ENCODE results near the gene ATP2B3. TPM values are rescaled to one million over a fixed set of nuclear protein-coding genes. Genes with fewer than 3 reads are reported as not detected.
A peak's percentile ranks its signal among the peaks of the same experiment; 100 is the strongest.

The ATP2B3 gene
- total RNA-seq, 2 experiments from 2014 or later: 0.05 TPM; not detected in 1

GRCh38 chrX:153614818-153615217, 97.4 kb downstream of the ATP2B3 start:
- Mint-ChIP-seq H3K9me3 (no peaks in the 10 kb centered on the region), H3K27me3 (peaks cover 15% of the 10 kb centered on the region), H3K36me3 (ENCODE audit: low read depth) (no peaks in the 10 kb centered on the region), H3K27ac (peak overlapping the region; percentile 46), H3K4me1 (peaks cover 8% of the 10 kb centered on the region), H3K4me3 (no peak overlapping the region)
- CTCF ChIA-PET: no interaction called here
- POLR2A ChIA-PET: no interaction called here
- no peak for DNase-seq

DNA sequence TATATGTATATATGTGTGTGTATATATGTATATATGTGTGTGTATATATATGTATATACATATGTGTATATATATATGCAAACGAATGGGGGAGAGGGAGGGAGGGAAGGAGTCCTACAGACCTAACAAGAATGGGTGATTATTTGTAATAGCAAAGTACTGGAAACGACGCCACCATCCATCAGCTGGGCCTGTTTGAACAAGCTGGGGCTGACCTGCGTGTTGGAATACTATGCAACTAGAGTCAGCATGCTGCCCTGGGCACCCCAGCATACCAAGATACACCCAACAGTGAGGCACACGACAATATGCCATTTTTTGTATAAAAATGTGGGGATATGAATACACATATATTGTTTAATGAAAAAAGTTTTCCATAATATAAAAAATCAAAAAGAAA, 103.1 kb downstream of the ATP2B3 start:
- Mint-ChIP-seq H3K27ac (no peak overlapping the region), H3K27me3 (peaks cover 12% of the 10 kb centered on the region), H3K4me3 (no peak overlapping the region), H3K9me3 (no peaks in the 10 kb centered on the region), H3K4me1 (no peaks in the 10 kb centered on the region), H3K36me3 (ENCODE audit: low read depth) (no peaks in the 10 kb centered on the region)
- ChIA-PET POLR2A (no interaction called here), CTCF (no interaction called here)
- no peak for DNase-seq

DNA sequence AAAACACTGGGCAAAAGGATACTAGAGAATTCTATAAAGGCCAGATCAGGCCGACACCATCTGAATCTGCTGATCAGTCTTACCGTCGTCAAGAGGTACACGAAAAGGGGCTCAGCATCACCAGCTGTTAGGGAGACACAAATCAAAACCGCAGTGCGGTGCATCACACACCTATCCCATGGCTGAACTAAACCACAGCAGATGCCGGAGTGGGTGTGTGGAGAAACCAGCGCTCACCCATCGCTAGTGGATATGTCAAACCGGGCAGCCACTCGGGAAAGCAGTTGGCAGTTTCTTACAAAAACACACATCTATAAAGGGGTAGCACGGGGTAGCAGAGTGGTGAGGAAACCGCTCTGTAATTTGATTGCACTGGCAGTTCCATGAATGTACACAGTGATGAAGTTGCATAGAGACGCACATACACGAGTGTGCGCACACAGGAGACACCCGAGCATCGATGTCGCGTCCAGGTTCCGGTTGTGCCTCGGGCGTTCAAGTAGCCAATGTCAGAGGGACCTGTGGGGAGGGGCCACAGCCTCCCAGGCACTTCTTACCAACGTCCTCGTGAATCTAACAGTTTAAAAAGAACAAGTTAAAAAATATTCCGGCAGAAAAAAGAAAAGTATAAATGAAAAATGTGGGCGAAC, 104.6 kb downstream of the ATP2B3 start:
- ChIA-PET CTCF (no interaction called here), POLR2A (no interaction called here)
- Mint-ChIP-seq H3K27ac (no peak overlapping the region), H3K27me3 (peaks cover 8% of the 10 kb centered on the region), H3K4me3 (no peak overlapping the region), H3K4me1 (no peaks in the 10 kb centered on the region), H3K9me3 (no peaks in the 10 kb centered on the region), H3K36me3 (ENCODE audit: low read depth) (no peaks in the 10 kb centered on the region)
- DNase-seq: no peak

- Mint-ChIP-seq H3K4me1 (no peaks in the 10 kb centered on the region), H3K27me3 (peaks cover 3% of the 10 kb centered on the region), H3K36me3 (ENCODE audit: low read depth) (no peaks in the 10 kb centered on the region), H3K9me3 (no peaks in the 10 kb centered on the region), H3K27ac (no peak overlapping the region), H3K4me3 (no peak overlapping the region)
- no peak for DNase-seq
- ChIA-PET POLR2A (no interaction called here), CTCF (interaction anchor here (0.6 kb wide), 1 partner anchor 326 kb away, joined by 3 read pairs; no protein-coding TSS in a partner anchor)
Observed at GRCh38 chrX:153622661-153623309, 105.3 kb downstream of the ATP2B3 start.

- ChIA-PET POLR2A (no interaction called here), CTCF (interaction anchor here (0.6 to 1.0 kb wide), 2 partner anchors 284 to 327 kb away, joined by 3 read pairs; no protein-coding TSS in a partner anchor)
- DNase-seq: no peak
- no peak overlapping the region for H3K4me3 Mint-ChIP-seq
- H3K4me1 Mint-ChIP-seq: no peaks in the 10 kb centered on the region
- H3K27me3 Mint-ChIP-seq: no peaks in the 10 kb centered on the region
- H3K36me3 Mint-ChIP-seq (ENCODE audit: low read depth): no peaks in the 10 kb centered on the region
- H3K9me3 Mint-ChIP-seq: no peaks in the 10 kb centered on the region
- no peak overlapping the region for H3K27ac Mint-ChIP-seq
Observed at GRCh38 chrX:153623310-153624029, 106.0 kb downstream of the ATP2B3 start.

DNA sequence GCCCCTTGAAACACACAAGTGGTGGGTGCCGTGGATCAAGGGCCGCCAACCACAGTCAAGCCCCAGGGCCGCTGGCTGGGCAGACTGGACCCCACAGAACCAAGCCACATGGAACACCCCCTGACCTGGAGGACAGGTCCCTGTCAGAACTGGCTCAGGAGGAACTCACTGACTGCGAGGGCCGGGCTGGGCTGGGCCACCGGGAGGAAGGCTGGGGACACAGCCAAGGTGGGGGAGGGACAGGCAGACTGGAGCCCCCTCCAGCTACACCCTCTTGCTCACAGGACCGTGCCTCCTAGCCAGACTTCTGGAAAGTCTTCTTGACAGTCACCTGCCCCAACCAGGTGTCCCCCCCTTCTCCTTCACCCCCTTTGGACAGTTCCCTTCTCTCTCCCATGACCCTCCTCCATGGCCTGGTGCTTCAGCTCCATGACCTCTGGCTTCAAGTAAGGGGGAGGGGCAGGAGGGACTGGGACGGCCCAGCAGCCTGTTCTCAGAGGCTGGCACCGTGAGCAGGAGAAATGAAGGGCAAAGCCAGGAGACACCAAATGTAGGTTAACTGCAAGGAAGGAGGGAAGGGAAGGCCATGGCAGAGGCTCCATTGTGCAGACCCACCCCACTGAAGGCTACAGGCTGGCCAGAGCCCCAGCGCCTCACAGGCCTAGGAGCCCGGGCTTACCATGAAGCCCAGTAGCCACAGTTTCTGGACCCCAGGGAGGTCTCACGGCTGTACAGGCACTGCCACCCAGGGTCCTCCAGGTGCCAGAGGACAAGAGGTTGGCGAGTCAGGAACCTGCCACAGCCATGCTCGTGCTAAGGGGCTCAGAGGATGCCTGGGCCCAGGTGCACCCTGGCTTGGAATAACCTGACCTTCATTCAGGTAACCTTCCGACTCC, 107.0 kb downstream of the ATP2B3 start:
- Mint-ChIP-seq H3K27me3 (no peaks in the 10 kb centered on the region), H3K4me3 (no peak overlapping the region), H3K36me3 (ENCODE audit: low read depth) (no peaks in the 10 kb centered on the region), H3K9me3 (no peaks in the 10 kb centered on the region), H3K27ac (no peak overlapping the region), H3K4me1 (no peaks in the 10 kb centered on the region)
- no peak for DNase-seq
- ChIA-PET POLR2A (no interaction called here), CTCF (interaction anchor here (1.0 kb wide), 1 partner anchor 283 kb away, joined by 3 read pairs; no protein-coding TSS in a partner anchor)

- H3K4me1 Mint-ChIP-seq: no peaks in the 10 kb centered on the region
- H3K27me3 Mint-ChIP-seq: no peaks in the 10 kb centered on the region
- H3K27ac Mint-ChIP-seq: no peak overlapping the region
- POLR2A ChIA-PET: no interaction called here
- no peak for DNase-seq
- H3K36me3 Mint-ChIP-seq (ENCODE audit: low read depth): no peaks in the 10 kb centered on the region
- CTCF ChIA-PET: interaction anchor here (0.6 kb wide), 1 partner anchor 377 kb away, joined by 3 read pairs; no protein-coding TSS in a partner anchor
- no peak overlapping the region for H3K4me3 Mint-ChIP-seq
- no peaks in the 10 kb centered on the region for H3K9me3 Mint-ChIP-seq
Observed at GRCh38 chrX:153625271-153626024, 108.0 kb downstream of the ATP2B3 start.

- H3K9me3 Mint-ChIP-seq: no peaks in the 10 kb centered on the region
- ChIA-PET CTCF (interaction anchor here (0.6 kb wide), 1 partner anchor 377 kb away, joined by 3 read pairs; no protein-coding TSS in a partner anchor), POLR2A (no interaction called here)
- H3K4me1 Mint-ChIP-seq: no peaks in the 10 kb centered on the region
- no peak overlapping the region for H3K4me3 Mint-ChIP-seq
- DNase-seq: no peak
- H3K27me3 Mint-ChIP-seq: peaks cover 4% of the 10 kb centered on the region
- H3K36me3 Mint-ChIP-seq (ENCODE audit: low read depth): no peaks in the 10 kb centered on the region
- no peak overlapping the region for H3K27ac Mint-ChIP-seq
Observed at GRCh38 chrX:153626025-153626633, 108.7 kb downstream of the ATP2B3 start.

- Mint-ChIP-seq H3K27ac (no peak overlapping the region), H3K27me3 (peaks cover 5% of the 10 kb centered on the region), H3K4me3 (no peak overlapping the region), H3K4me1 (no peaks in the 10 kb centered on the region), H3K36me3 (ENCODE audit: low read depth) (no peaks in the 10 kb centered on the region), H3K9me3 (no peaks in the 10 kb centered on the region)
- no peak for DNase-seq
- ChIA-PET POLR2A (no interaction called here), CTCF (no interaction called here)
Observed at GRCh38 chrX:153626863-153627674, 109.6 kb downstream of the ATP2B3 start.

GRCh38 chrX:153627675-153628111, 110.3 kb downstream of the ATP2B3 start:
- POLR2A ChIA-PET: no interaction called here
- Mint-ChIP-seq H3K4me3 (no peak overlapping the region), H3K9me3 (no peaks in the 10 kb centered on the region), H3K27me3 (peaks cover 5% of the 10 kb centered on the region), H3K4me1 (no peaks in the 10 kb centered on the region), H3K36me3 (ENCODE audit: low read depth) (no peaks in the 10 kb centered on the region), H3K27ac (no peak overlapping the region)
- DNase-seq: no peak
- CTCF ChIA-PET: no interaction called here

DNA sequence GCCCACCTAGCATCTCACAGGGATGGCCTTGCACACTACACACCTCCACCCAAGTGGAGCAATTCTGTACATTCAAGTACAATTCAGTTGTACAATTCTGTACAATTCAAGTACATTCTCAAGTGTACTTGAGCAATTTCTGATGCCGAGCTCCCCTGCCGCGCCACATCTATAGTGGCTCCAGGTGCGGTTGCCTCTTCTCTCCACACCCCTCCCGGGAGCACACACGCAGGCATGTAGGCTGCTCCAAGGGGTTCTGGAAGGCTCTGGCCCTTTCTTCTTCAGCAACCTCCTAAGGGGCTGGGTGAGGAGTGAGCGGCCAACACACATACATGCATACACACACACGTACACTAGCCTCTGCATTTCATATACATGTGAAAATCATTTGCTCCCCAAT, 110.7 kb downstream of the ATP2B3 start:
- ChIA-PET POLR2A (no interaction called here), CTCF (no interaction called here)
- Mint-ChIP-seq H3K4me1 (no peaks in the 10 kb centered on the region), H3K27ac (peak overlapping the region; percentile 9), H3K9me3 (no peaks in the 10 kb centered on the region), H3K4me3 (no peak overlapping the region), H3K36me3 (ENCODE audit: low read depth) (no peaks in the 10 kb centered on the region), H3K27me3 (peaks cover 5% of the 10 kb centered on the region)
- no peak for DNase-seq
